CD4-positive, alpha-beta T cell (primary cell): ENCODE results near the gene MAP1LC3B2. TPM values are rescaled to one million over a fixed set of nuclear protein-coding genes. Genes with fewer than 3 reads are reported as not detected.

Source experiments
- ATAC-seq: fragments of 200-7000 bp; cut with Tn5 transposase; one replicate; pipeline ENCODE4 v1.10.0; 2022; ENCODE audit warnings: mild to moderate bottlenecking; ENCODE audit not compliant: poor library complexity
- CTCF ChIA-PET: fragments of 350-600 bp; sonication (Branson Sonifier 250); formaldehyde crosslinking; loops from one replicate; lab custom pipeline; 2021; ENCODE audit warnings: antibody characterized with exemption, inconsistent platforms; lab: Charles Lee
- POLR2A ChIA-PET: fragments of 350-600 bp; sonication (Branson Sonifier 250); formaldehyde crosslinking; loops from one replicate; lab custom pipeline; 2021; ENCODE audit warnings: antibody characterized with exemption, inconsistent platforms; lab: Charles Lee
- DNase-seq, 14 experiments: peaks; one replicate each; pipeline ENCODE4 v3.0.0-alpha.2; 2013 to 2020; ENCODE audit warnings: mixed read lengths in 2 of 14
- H3K27ac ChIP-seq, 2 donors: one replicate each; pipeline versions ENCODE4 v1.5.1 to v1.7.0; 2013; ENCODE audit warnings: low read length in 2 of 2, low read depth in 1 of 2, mild to moderate bottlenecking in 1 of 2
- H3K27me3 ChIP-seq, 2 experiments: 1 replicate in 1 of 2; 2 replicates in 1 of 2; pipeline versions ENCODE4 v1.6.1 to v1.7.0; 2013; ENCODE audit warnings: low read length in 2 of 2, control low read depth in 1 of 2, mild to moderate bottlenecking in 1 of 2, moderate library complexity in 1 of 2; ENCODE audit not compliant: insufficient read depth in 2 of 2, control insufficient read depth in 1 of 2
- H3K36me3 ChIP-seq: one replicate; pipeline ENCODE4 v1.6.1; 2013; ENCODE audit warnings: low read length, control low read depth; ENCODE audit not compliant: insufficient read depth
- H3K4me1 ChIP-seq: one replicate; pipeline ENCODE4 v1.6.1; 2013; ENCODE audit warnings: low read length, control low read depth; ENCODE audit not compliant: insufficient read depth
- H3K4me3 ChIP-seq: one replicate; pipeline ENCODE4 v1.5.1; 2013; ENCODE audit warnings: mild to moderate bottlenecking, low read length, moderate library complexity
- H3K9me3 ChIP-seq, 2 experiments: 1 replicate in 1 of 2; 2 replicates in 1 of 2; pipeline versions ENCODE4 v1.6.1 to v1.7.0; 2013; ENCODE audit warnings: low read length in 2 of 2, mild to moderate bottlenecking in 2 of 2, control low read depth in 1 of 2, moderate library complexity in 1 of 2; ENCODE audit not compliant: control insufficient read depth in 1 of 2, insufficient read depth in 1 of 2
- H3K27ac Mint-ChIP-seq: one replicate; pipeline ENCODE4 v1.8.0; 2020; ENCODE audit warnings: mixed read lengths
- H3K27me3 Mint-ChIP-seq: one replicate; pipeline ENCODE4 v1.8.0; 2021; ENCODE audit warnings: mixed read lengths
- H3K36me3 Mint-ChIP-seq: one replicate; pipeline ENCODE4 v1.8.0; 2021; ENCODE audit warnings: low read depth, mixed read lengths
- H3K4me1 Mint-ChIP-seq: one replicate; pipeline ENCODE4 v1.8.0; 2021; ENCODE audit warnings: low read depth, mixed read lengths
- H3K4me3 Mint-ChIP-seq: one replicate; pipeline ENCODE4 v1.8.0; 2020; ENCODE audit warnings: mild to moderate bottlenecking, mixed read lengths
- H3K9me3 Mint-ChIP-seq: one replicate; pipeline ENCODE4 v1.8.0; 2020; ENCODE audit warnings: mixed read lengths
- intact Hi-C, 2 experiments: fragments of 100-400 bp; cut with DNase I in 1 of 2; cut with micrococcal nuclease in 1 of 2; formaldehyde crosslinking; loops; one replicate each; pipeline versions ENCODE4 v1.15.1 to v1.9.0; 2023 to 2025; cut with DNase I, micrococcal nuclease
- total RNA-seq, 174 experiments: library from RNA in 2 of 174; stranded (reverse) in 2 of 174; gene quantifications; one replicate each; pipeline ENCODE4 v1.2.3 and lab custom pipeline; 2021 to 2026
- TF ChIP-seq, protein P1 (sequence below): fragments of 200-600 bp; IDR thresholded peaks from one replicate; pipeline ENCODE4 v1.8.0; 2022; ENCODE audit warnings: antibody characterized with exemption, mild to moderate bottlenecking

Gene MAP1LC3B2
- total RNA-seq, 2 experiments from 2014 or later = 1.5 to 2.1 TPM

DNA sequence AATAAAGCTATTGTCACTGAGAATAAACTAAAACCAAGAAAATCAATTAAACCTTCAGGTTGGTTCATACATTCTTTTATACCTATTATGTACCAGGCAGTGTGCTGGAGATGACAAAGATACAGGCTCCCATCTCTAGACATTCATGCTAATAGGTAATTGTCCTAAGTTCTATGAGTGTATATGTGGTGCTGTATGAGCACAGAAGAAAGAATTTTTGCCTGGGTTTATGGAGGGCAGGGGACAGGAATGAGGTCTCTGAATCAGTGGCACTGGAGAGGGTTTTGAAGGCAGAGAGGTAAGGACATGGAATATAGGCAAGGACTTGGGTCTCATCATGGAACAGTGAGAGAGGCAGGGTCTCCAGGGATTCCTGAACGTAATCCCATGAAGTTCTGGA lies 38.7 kb downstream of the MAP1LC3B2 start:
- Mint-ChIP-seq H3K36me3 (no peaks in the 10 kb centered on the region), H3K4me1 (peaks cover 43% of the 10 kb centered on the region), H3K4me3 (no peak overlapping the region), H3K27ac (no peak overlapping the region), H3K27me3 (no peaks in the 10 kb centered on the region), H3K9me3 (no peaks in the 10 kb centered on the region)
- CTCF ChIA-PET = no interaction called here
- H3K27me3 ChIP-seq = no peaks in the 10 kb centered on the region
- POLR2A ChIA-PET = no interaction called here
- no peak overlapping the region for H3K27ac ChIP-seq
- TF ChIP-seq, protein P1, sequence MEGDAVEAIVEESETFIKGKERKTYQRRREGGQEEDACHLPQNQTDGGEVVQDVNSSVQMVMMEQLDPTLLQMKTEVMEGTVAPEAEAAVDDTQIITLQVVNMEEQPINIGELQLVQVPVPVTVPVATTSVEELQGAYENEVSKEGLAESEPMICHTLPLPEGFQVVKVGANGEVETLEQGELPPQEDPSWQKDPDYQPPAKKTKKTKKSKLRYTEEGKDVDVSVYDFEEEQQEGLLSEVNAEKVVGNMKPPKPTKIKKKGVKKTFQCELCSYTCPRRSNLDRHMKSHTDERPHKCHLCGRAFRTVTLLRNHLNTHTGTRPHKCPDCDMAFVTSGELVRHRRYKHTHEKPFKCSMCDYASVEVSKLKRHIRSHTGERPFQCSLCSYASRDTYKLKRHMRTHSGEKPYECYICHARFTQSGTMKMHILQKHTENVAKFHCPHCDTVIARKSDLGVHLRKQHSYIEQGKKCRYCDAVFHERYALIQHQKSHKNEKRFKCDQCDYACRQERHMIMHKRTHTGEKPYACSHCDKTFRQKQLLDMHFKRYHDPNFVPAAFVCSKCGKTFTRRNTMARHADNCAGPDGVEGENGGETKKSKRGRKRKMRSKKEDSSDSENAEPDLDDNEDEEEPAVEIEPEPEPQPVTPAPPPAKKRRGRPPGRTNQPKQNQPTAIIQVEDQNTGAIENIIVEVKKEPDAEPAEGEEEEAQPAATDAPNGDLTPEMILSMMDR = no peak
- no peaks in the 10 kb centered on the region for H3K36me3 ChIP-seq
- intact Hi-C loops = loop anchor here (2.0 to 5.0 kb wide), 5 partner anchors 46 to 456 kb away; no protein-coding TSS in a partner anchor
- no peak overlapping the region for H3K4me3 ChIP-seq
- peaks cover 32% of the 10 kb centered on the region for H3K4me1 ChIP-seq
- ATAC-seq (no peak), DNase-seq (no peak)
- no peaks in the 10 kb centered on the region for H3K9me3 ChIP-seq

DNA sequence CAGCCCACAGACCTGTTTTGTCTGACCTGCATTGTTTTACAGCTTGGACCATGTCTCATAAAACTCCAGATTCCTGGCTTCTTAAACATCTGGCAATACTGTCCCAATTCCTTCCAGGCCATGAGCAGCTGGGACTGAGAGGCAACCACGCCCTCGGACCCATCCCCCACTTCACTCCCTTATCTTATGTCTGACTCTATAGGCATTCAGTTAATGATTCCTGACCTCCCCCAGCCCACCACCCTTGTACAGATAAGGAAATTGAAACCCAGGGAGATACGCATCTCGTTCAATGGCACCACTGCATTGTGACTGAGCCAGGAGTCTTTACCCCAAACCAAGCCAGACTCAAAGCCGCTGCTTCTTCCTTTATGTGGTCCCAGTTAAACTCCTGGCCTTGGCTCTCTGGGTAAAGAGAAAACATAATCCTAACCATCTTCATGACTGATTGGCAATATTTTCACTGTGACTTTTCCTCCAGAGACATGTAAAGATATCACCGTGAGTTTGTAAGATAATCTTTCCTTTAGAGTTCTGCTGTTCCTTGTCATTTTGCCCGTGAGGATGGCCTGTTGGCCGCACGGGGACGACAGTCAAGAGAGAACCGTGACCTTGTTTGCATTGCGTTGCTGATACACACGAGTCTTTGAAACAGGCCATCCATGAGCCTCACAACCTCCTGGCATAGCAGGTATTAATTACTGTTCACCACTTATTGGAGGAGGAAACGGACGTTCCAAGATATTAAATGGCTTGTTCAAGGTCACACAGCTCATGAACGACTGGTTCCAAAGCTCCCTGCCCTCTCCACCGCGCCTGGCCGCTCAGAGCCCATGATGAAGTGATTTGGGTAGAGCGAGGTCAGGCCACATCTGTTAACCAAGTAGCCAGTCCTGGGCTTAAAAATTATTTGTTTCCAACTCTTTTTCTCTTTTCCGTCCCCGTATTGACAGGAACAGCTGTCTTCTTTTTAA lies 39.4 kb downstream of the MAP1LC3B2 start:
- Histone ChIP-seq H3K36me3 (no peaks in the 10 kb centered on the region), H3K4me1 (peaks cover 32% of the 10 kb centered on the region), H3K9me3 (no peaks in the 10 kb centered on the region), H3K27ac (no peak overlapping the region), H3K4me3 (no peak overlapping the region), H3K27me3 (no peaks in the 10 kb centered on the region)
- H3K4me3 Mint-ChIP-seq = no peak overlapping the region
- TF ChIP-seq, protein P1 = no peak
- peaks cover 43% of the 10 kb centered on the region for H3K4me1 Mint-ChIP-seq
- DNase-seq (no peak), ATAC-seq (no peak)
- H3K36me3 Mint-ChIP-seq = no peaks in the 10 kb centered on the region
- no peaks in the 10 kb centered on the region for H3K27me3 Mint-ChIP-seq
- H3K27ac Mint-ChIP-seq = no peak overlapping the region
- ChIA-PET CTCF (no interaction called here), POLR2A (interaction anchor here (0.7 to 1.0 kb wide), 2 partner anchors 40 to 510 kb away, joined by 3 read pairs; partner anchors contain the start of gene MAP1LC3B2)
- no peaks in the 10 kb centered on the region for H3K9me3 Mint-ChIP-seq
- intact Hi-C loops = loop anchor here (2.0 to 5.0 kb wide), 5 partner anchors 46 to 456 kb away; no protein-coding TSS in a partner anchor

DNA sequence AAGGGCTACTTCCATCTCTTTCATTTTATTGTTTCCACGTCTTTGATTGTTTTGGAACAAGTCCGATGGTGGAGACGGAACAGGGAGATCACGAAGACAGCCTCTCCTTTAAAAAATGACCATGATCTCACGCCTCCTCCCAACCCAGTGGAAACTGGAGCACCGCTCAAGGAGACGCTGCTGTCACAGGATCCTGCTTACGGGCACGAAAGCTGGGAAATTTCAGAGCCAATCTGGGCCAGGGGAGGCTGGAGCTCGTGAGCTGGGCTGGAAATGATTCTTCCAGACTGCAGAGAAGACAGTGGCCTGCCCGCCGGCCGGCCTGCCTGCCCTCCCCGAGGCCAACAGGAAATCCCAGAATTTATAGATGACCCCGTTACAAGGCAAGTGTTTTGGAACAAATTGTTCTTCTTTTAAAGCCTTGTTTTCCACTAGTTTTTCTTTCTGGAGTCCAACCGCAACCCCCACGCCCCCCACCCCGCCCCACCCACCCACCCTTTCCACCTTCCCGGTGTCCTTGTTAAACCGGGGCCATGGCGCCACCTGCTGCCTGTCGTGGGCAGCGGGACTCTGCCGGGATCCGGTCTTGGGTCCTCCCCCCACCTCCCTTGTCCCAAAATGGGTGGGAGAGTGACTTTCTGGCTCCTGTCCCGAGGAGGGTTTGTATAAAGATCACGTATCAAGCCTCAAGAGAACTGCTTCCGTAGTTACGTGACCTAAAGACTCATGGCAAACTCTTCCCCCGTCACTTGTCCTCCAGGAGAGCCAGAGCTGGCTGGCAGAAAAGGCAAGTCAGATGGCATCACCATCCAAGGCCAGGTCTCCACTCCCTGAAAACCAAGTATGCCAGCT lies 40.3 kb downstream of the MAP1LC3B2 start:
- H3K9me3 ChIP-seq = no peaks in the 10 kb centered on the region
- peak overlapping the region; percentile 4 for H3K4me3 ChIP-seq
- H3K27ac ChIP-seq = no peak overlapping the region
- POLR2A ChIA-PET = interaction anchor here (0.7 to 1.0 kb wide), 2 partner anchors 40 to 511 kb away, joined by 3 read pairs; partner anchors contain the start of gene MAP1LC3B2
- no peaks in the 10 kb centered on the region for H3K9me3 Mint-ChIP-seq
- intact Hi-C loops = loop anchor here (2.0 to 10.0 kb wide), 9 partner anchors 47 to 601 kb away; partner anchors contain the start of gene MED13L (in 1 of the 2)
- no peaks in the 10 kb centered on the region for H3K36me3 ChIP-seq
- H3K4me1 Mint-ChIP-seq = peaks cover 36% of the 10 kb centered on the region
- H3K4me3 Mint-ChIP-seq = no peak overlapping the region
- H3K27me3 ChIP-seq = no peaks in the 10 kb centered on the region
- no peaks in the 10 kb centered on the region for H3K27me3 Mint-ChIP-seq
- no peak overlapping the region for H3K27ac Mint-ChIP-seq
- DNase-seq = peak; percentile 44 to 77 (median 58)
- ATAC-seq = peak; percentile 64
- H3K4me1 ChIP-seq = peaks cover 23% of the 10 kb centered on the region
- CTCF ChIA-PET = interaction anchor here (0.6 to 1.4 kb wide), 4 partner anchors 9 to 458 kb away, joined by 3 read pairs; no protein-coding TSS in a partner anchor
- H3K36me3 Mint-ChIP-seq = no peaks in the 10 kb centered on the region
- TF ChIP-seq, protein P1 = peak; percentile 67
